Activated CD8-positive, alpha-beta memory T cell treated with anti-CD3 and anti-CD28 coated beads for 1 hour (primary cell): ENCODE data around the gene CCNQ.

Experiments used
- DNase-seq, 2 donors: peaks; one replicate each; pipeline ENCODE4 v3.0.0-alpha.2; 2020; ENCODE audit warnings: low read depth in 1 of 2; ENCODE audit errors: extremely low read depth in 1 of 2

Gene CCNQ

GRCh38 chrX:153598541-153599191 lies at the start of gene CCNQ:
Gene CCNQ (minus strand): TSS chrX:153599139. CDS start chrX:153599073, 66 bp downstream.
- DNase-seq, result peak in 1 of 2 donors; percentile 11

DNA sequence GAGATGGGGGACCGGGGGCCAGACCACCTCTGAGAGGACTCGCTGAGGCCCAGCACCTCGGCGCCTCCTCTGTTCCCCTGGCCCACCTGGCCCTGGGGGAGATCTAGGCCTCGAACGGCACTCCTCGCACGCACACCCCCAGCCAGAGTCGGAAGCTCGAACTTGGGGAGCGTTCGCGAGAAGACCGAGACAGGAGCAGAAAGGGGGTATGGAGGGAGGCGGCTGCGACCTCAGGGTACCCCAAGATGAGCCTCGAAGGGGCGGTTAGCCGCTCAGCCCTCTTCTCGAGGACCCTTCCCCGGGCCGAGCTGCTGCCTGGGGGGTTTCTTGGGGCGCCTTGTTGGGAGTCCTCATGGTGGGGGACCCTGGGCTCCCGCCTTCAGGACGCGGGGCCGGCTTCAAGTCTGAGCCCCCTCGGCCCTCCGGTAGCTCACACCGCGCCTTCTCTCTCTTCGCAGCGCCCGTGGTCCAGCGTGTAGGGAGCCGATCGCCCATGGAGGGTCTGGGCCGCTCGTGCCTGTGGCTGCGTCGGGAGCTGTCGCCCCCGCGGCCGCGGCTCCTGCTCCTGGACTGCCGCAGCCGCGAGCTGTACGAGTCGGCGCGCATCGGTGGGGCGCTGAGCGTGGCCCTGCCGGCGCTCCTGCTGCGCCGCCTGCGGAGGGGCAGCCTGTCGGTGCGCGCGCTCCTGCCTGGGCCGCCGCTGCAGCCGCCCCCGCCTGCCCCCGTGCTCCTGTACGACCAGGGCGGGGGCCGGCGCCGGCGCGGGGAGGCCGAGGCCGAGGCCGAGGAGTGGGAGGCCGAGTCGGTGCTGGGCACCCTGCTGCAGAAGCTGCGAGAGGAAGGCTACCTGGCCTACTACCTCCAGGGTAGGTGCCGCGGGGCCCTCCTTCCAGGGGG lies 48.8 kb upstream of the CCNQ start:
- DNase-seq, result no peak

GRCh38 chrX:153646620-153647373 lies 47.9 kb upstream of the CCNQ start, which contains the start of gene DUSP9:
Gene DUSP9 (plus strand): TSS chrX:153647203. CDS start chrX:153647954, 751 bp downstream.
- no peak for DNase-seq

DNA sequence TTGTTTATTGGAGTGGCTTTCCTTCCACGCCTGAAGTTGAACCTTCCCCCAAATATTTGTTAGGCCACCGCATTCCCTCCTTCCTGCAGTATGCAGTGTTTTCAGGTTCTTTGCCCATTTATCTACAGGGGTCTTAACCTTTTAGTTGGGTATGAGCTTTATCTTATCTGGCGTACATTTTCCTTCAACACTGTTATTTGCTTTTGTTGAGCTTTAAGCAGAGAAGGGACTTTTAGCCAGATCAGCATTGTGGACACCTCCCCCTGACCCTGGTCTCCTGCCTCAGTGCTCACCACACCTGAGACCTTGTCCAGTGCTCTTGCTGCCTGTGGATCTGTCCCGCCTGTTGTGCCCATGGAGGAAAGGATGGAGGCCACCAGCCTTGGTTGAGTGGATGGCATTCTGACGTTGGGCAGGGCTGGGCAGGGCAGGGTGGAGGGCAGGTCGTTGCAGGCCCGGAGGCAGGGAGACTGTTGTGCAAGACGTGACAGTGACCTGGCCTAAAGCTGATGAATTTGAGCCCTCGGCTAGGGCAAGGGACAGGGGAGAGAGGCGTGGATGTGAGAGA lies 47.1 kb upstream of the CCNQ start:
- DNase-seq, result no peak

DNA sequence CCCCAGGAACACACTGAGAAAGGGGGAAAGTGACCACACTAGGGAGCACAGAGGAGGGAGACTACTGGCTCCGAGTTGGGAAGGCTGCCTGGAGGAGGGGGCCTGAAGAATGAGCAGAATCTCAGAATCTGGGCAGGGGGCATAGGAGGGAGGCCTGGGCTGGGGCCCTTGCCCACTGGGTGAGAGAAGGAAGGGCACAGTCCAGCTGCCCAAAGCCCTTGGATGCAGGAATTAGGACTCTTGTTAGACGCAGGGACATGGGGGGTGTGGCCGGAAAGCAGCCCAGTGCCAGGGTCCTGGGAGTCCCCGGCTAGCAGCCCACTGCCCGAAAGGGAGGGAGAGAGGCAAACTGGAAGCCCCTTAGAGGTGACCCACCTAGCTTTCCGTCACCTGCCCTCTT lies 46.2 kb upstream of the CCNQ start:
- DNase-seq, result no peak

DNA sequence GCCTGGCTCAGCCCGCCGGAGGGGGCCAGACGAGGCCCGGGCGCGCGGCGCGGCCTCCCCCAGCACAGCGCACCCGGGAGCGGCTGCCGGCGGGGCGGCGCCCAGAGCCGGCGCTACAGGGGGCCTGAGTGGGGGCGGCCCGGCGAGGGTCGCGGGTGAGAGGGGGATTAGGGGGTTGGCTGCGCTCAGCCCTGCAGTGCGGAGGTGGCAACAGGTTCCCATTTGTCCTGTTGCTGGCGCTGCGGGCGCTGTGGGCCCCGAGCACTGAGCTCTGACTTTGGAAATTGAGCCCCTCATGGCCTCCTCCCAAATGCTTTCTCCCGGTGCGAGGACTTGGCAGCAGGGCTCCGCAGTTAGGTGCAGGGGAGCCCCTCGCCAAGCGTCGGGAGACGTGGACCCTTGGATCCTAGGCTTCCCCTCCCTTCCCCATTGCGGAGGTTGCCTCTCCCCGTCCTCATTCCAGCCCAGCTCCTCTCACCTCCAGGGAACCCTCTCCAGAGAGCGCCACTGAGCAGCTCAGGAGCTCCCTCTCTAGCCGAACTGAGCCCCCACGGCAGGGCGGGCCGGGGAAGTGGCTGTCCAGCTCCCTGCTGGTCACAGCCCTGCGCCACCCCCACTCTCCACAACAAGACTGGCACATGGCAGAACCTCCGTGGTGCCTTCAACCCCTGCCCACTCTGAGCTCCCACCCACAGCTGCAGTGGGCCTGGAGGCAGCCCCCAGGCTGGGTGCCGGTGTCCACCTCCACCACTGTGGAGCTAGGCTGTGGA lies 45.6 kb upstream of the CCNQ start:
- DNase-seq, result no peak

- DNase-seq, result no peak
These were observed 44.8 kb upstream of the CCNQ start for GRCh38 chrX:153643431-153644351.

DNA sequence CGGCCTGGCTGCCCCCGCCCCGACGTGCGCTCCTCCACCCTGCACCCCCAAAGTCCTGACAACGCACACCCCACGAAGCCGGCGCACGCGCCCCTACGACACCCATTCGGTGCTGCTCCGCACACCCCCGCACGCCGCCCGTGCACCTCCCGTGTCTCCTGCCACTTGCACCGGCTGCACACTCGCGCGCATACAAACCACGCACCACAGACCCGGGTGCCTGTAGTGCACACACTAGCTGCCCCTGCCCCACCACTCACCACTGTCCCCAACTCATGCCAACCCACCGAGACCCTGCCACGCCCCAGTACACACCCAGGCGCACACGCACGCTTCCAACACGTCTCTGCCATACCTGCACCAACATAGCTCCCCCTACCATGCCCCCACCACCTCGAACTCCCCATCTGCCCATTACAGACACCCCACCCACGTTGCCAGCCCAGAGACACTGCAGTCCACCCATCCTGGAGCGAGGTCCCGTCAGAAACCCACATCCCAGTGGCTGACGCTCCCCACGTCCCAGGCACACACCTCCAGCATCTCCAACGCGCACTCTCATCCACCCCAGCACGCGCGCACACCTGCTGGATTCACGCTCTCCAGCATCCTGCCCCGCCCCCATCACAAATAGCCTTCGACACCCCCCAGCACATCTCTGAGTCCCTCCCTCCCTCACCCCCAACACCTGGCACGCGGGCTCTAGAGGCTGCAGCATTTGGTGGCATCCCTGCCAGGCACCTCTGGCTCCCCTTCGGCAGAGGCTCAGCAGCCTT lies 43.9 kb upstream of the CCNQ start:
- DNase-seq, result no peak

DNA sequence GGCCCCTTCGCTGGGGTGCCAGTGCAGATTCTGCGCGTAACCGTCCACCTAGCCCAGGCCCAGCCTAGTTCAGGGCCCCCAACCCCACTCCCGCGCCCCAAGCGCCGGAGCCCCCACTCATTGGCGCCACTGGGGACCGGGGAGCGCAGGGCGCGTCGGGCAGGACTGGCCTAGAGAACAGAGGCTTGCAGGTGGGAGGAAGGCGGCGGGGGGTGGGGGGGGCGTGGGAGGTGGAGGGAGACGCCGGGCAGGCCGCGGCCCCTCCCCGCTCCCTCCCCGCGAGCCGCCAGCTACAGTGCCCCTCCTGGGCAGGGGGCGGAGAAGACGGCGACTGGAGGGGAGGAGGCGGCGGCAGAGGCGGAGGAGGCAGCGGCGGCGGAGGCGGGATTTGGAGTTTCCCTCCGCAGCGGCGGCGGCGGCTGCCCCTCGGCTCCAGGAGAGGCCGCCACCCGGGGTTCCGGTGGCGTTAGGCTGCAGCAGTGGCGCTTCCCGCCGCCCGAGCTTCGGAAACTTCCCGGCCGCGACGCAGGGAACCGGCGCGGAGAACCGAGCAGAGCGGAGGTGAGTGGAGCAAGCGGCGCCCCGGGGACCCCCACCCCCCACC lies 43.2 kb upstream of the CCNQ start:
- DNase-seq, result no peak

DNA sequence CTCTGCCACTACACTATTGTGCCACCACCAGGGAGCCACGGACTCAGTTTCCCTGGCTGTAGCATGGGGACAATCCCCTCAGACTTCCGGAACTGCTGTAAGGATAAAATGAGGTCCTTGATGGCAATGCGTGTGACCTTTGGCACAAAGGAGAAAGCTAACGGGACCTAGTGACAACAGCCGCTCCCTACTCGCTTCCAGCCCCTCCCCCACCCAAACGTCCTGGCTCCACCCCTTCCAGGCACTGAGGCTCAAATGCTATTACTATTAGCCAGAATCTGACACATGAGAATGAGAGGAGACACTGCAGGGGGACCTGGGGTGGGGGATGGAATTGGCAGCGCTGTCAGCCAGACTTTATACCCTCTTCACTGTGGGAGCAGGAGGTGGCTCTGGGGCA lies 42.7 kb upstream of the CCNQ start:
- DNase-seq, result no peak

DNA sequence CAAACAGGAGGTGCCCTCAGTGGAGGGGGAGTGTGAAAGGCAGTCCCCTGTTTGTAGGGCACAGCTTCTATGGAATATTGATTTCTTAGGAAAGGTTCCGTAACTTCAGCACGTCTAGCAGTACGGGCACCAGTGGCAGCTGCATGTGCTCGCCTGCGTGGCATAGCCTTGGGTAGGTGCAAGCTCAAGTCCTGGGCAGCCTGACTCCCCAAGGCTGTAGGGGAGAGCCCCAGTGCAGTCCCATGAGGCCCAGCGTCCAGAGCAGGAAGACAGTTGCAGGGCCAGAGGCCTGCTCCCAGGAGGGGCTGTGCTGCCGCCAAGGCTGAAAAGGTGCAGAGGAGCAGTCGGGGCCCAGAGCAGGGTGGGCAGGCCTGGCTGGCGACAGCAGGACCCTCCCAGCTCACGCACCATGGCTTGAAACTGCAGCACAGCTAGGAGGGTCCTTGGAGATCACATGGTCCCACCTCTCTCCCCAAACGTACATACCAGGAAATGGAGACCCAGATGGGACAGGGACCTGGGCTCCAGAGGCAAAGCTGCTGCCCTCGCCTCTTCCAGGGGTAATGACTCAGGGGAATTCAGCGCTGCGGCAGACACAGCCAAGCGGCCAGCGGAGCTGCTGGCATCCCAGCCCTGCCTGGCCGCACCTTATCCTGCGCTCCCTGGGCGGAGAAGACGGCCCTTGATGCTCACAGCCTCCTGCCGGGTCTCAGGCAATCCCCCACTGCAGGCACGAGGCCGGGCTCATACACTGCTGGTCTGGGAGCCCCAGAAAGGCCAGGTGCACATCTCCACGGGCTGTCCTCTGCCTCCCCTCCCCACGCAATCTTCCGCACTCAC lies 42.0 kb upstream of the CCNQ start:
- no peak for DNase-seq

GRCh38 chrX:153640045-153640686 lies 41.2 kb upstream of the CCNQ start:
- DNase-seq, result no peak

- no peak for DNase-seq
These were observed 40.5 kb upstream of the CCNQ start for GRCh38 chrX:153639177-153640044.

- no peak for DNase-seq
These were observed 39.7 kb upstream of the CCNQ start for GRCh38 chrX:153638436-153639176.

DNA sequence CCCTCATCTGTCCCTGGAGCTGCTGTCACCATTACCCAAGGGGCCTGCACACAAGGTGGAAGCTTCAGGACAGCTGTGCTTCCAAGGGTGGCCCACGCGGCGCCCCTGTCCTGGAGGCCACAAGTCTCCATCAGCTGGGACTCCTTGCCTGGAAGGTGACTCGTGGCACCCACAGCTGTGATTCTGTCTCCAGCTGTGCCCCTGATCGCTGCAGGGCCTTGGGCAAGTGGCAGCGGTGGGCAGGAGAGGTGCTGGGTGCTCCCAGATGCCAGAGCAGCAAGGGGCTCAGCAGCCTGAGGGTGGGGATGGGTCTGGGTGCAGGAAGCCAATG lies 39.1 kb upstream of the CCNQ start:
- DNase-seq, result no peak
